ENCODE results near the gene ACADSB.

ACADSB gene

GRCh38 chr10:122986335-122986734 lies 22.5 kb upstream of the ACADSB start:
- Histone ChIP-seq H3K56ac (ENCODE audit: low read length) (no peak overlapping the region), H3K4ac (ENCODE audit: low read depth, low read length) (no peak overlapping the region), H3K18ac (ENCODE audit: low read length) (no peak overlapping the region), H3K79me1 (ENCODE audit: low read length) (no peaks in the 10 kb centered on the region), H3K23ac (ENCODE audit: low read length) (no peak overlapping the region), H2BK5ac (ENCODE audit: low read length) (no peak overlapping the region), H3K4me3 (ENCODE audit: low read length) (no peak overlapping the region), H4K8ac (ENCODE audit: low read depth, low read length) (no peak overlapping the region), H4K5ac (ENCODE audit: low read length) (no peak overlapping the region), H2BK15ac (replicated peaks; ENCODE audit: low read depth) (no peak overlapping the region), H3K36me3 (ENCODE audit: control insufficient read depth, insufficient read depth, low read length) (no peaks in the 10 kb centered on the region), H2BK120ac (ENCODE audit: low read depth, low read length) (no peak overlapping the region), H3K4me1 (ENCODE audit: control insufficient read depth, low read depth, low read length) (no peaks in the 10 kb centered on the region), H3K27me3 (ENCODE audit: insufficient read depth, low read length, poor library complexity) (no peaks in the 10 kb centered on the region), H3K79me2 (ENCODE audit: control insufficient read depth, insufficient read depth, low read length) (no peaks in the 10 kb centered on the region), H2AK5ac (ENCODE audit: low read length) (no peak overlapping the region), H3K4me2 (ENCODE audit: low read length) (no peak overlapping the region), H3K9ac (ENCODE audit: low read length) (no peak overlapping the region), H3K27ac (ENCODE audit: low read depth, low read length) (no peak overlapping the region)
- 100% methylated on average over 3 of the region's 6 CpGs for WGBS (ENCODE audit: extremely low coverage, insufficient coverage, low lambda C conversion rate)
- DNase-seq: no peak

- H2BK15ac ChIP-seq (replicated peaks; ENCODE audit: low read depth): no peak overlapping the region
- H3K27me3 ChIP-seq (ENCODE audit: insufficient read depth, low read length, poor library complexity): no peaks in the 10 kb centered on the region
- H3K79me2 ChIP-seq (ENCODE audit: control insufficient read depth, insufficient read depth, low read length): no peaks in the 10 kb centered on the region
- no peaks in the 10 kb centered on the region for H3K36me3 ChIP-seq (ENCODE audit: control insufficient read depth, insufficient read depth, low read length)
- H3K79me1 ChIP-seq (ENCODE audit: low read length): no peaks in the 10 kb centered on the region
- H3K4me3 ChIP-seq (ENCODE audit: low read length): no peak overlapping the region
- H3K4me1 ChIP-seq (ENCODE audit: control insufficient read depth, low read depth, low read length): no peaks in the 10 kb centered on the region
- no peak for DNase-seq
- H2BK120ac ChIP-seq (ENCODE audit: low read depth, low read length): no peak overlapping the region
- no peak overlapping the region for H3K9ac ChIP-seq (ENCODE audit: low read length)
- H2AK5ac ChIP-seq (ENCODE audit: low read length): no peak overlapping the region
- H3K56ac ChIP-seq (ENCODE audit: low read length): no peak overlapping the region
- H3K18ac ChIP-seq (ENCODE audit: low read length): no peak overlapping the region
- H3K4me2 ChIP-seq (ENCODE audit: low read length): no peak overlapping the region
- H4K5ac ChIP-seq (ENCODE audit: low read length): no peak overlapping the region
- H3K23ac ChIP-seq (ENCODE audit: low read length): no peak overlapping the region
- no peak overlapping the region for H2BK5ac ChIP-seq (ENCODE audit: low read length)
- no peak overlapping the region for H3K27ac ChIP-seq (ENCODE audit: low read depth, low read length)
- no peak overlapping the region for H3K4ac ChIP-seq (ENCODE audit: low read depth, low read length)
- H4K8ac ChIP-seq (ENCODE audit: low read depth, low read length): no peak overlapping the region
- WGBS (ENCODE audit: extremely low coverage, insufficient coverage, low lambda C conversion rate): no CpG with 5 or more reads among the region's 2 CpGs
Observed at GRCh38 chr10:122988501-122988900, 20.3 kb upstream of the ACADSB start.

- H3K4me1 ChIP-seq (ENCODE audit: control insufficient read depth, low read depth, low read length): no peaks in the 10 kb centered on the region
- H3K27me3 ChIP-seq (ENCODE audit: insufficient read depth, low read length, poor library complexity): no peaks in the 10 kb centered on the region
- H3K4me3 ChIP-seq (ENCODE audit: low read length): no peak overlapping the region
- no peaks in the 10 kb centered on the region for H3K79me2 ChIP-seq (ENCODE audit: control insufficient read depth, insufficient read depth, low read length)
- no CpG with 5 or more reads among the region's 5 CpGs for WGBS (ENCODE audit: extremely low coverage, insufficient coverage, low lambda C conversion rate)
- no peak overlapping the region for H4K5ac ChIP-seq (ENCODE audit: low read length)
- no peak overlapping the region for H2BK120ac ChIP-seq (ENCODE audit: low read depth, low read length)
- no peak overlapping the region for H3K4ac ChIP-seq (ENCODE audit: low read depth, low read length)
- H4K8ac ChIP-seq (ENCODE audit: low read depth, low read length): no peak overlapping the region
- H3K4me2 ChIP-seq (ENCODE audit: low read length): no peak overlapping the region
- H3K79me1 ChIP-seq (ENCODE audit: low read length): peaks cover 2% of the 10 kb centered on the region
- H3K23ac ChIP-seq (ENCODE audit: low read length): no peak overlapping the region
- H3K56ac ChIP-seq (ENCODE audit: low read length): no peak overlapping the region
- DNase-seq: no peak
- H2AK5ac ChIP-seq (ENCODE audit: low read length): no peak overlapping the region
- H2BK5ac ChIP-seq (ENCODE audit: low read length): no peak overlapping the region
- no peak overlapping the region for H2BK15ac ChIP-seq (replicated peaks; ENCODE audit: low read depth)
- no peak overlapping the region for H3K9ac ChIP-seq (ENCODE audit: low read length)
- no peak overlapping the region for H3K27ac ChIP-seq (ENCODE audit: low read depth, low read length)
- H3K18ac ChIP-seq (ENCODE audit: low read length): no peak overlapping the region
- peaks cover 3% of the 10 kb centered on the region for H3K36me3 ChIP-seq (ENCODE audit: control insufficient read depth, insufficient read depth, low read length)
Observed at GRCh38 chr10:122990278-122990677, 18.5 kb upstream of the ACADSB start.

- WGBS (ENCODE audit: extremely low coverage, insufficient coverage, low lambda C conversion rate): no CpG with 5 or more reads among the region's 1 CpG
- Histone ChIP-seq H2BK120ac (ENCODE audit: low read depth, low read length) (no peak overlapping the region), H3K79me2 (ENCODE audit: control insufficient read depth, insufficient read depth, low read length) (no peaks in the 10 kb centered on the region), H3K56ac (ENCODE audit: low read length) (no peak overlapping the region), H3K4me3 (ENCODE audit: low read length) (no peak overlapping the region), H4K5ac (ENCODE audit: low read length) (no peak overlapping the region), H4K8ac (ENCODE audit: low read depth, low read length) (no peak overlapping the region), H3K36me3 (ENCODE audit: control insufficient read depth, insufficient read depth, low read length) (peaks cover 4% of the 10 kb centered on the region), H3K23ac (ENCODE audit: low read length) (no peak overlapping the region), H2BK5ac (ENCODE audit: low read length) (no peak overlapping the region), H3K4me1 (ENCODE audit: control insufficient read depth, low read depth, low read length) (no peaks in the 10 kb centered on the region), H3K4me2 (ENCODE audit: low read length) (no peak overlapping the region), H3K27ac (ENCODE audit: low read depth, low read length) (no peak overlapping the region), H2BK15ac (replicated peaks; ENCODE audit: low read depth) (no peak overlapping the region), H3K27me3 (ENCODE audit: insufficient read depth, low read length, poor library complexity) (no peaks in the 10 kb centered on the region), H3K4ac (ENCODE audit: low read depth, low read length) (no peak overlapping the region), H3K79me1 (ENCODE audit: low read length) (peaks cover 2% of the 10 kb centered on the region), H3K9ac (ENCODE audit: low read length) (no peak overlapping the region), H2AK5ac (ENCODE audit: low read length) (no peak overlapping the region), H3K18ac (ENCODE audit: low read length) (no peak overlapping the region)
- no peak for DNase-seq
Observed at GRCh38 chr10:122992031-122992585, 16.7 kb upstream of the ACADSB start.

GRCh38 chr10:122993797-122994336 lies 14.9 kb upstream of the ACADSB start:
- no peak overlapping the region for H3K4me2 ChIP-seq (ENCODE audit: low read length)
- no peak overlapping the region for H3K9ac ChIP-seq (ENCODE audit: low read length)
- H2AK5ac ChIP-seq (ENCODE audit: low read length): no peak overlapping the region
- H3K27me3 ChIP-seq (ENCODE audit: insufficient read depth, low read length, poor library complexity): no peaks in the 10 kb centered on the region
- no peak overlapping the region for H2BK5ac ChIP-seq (ENCODE audit: low read length)
- no CpG with 5 or more reads among the region's 6 CpGs for WGBS (ENCODE audit: extremely low coverage, insufficient coverage, low lambda C conversion rate)
- no peaks in the 10 kb centered on the region for H3K4me1 ChIP-seq (ENCODE audit: control insufficient read depth, low read depth, low read length)
- H2BK15ac ChIP-seq (replicated peaks; ENCODE audit: low read depth): no peak overlapping the region
- H3K79me2 ChIP-seq (ENCODE audit: control insufficient read depth, insufficient read depth, low read length): no peaks in the 10 kb centered on the region
- H3K79me1 ChIP-seq (ENCODE audit: low read length): peaks cover 3% of the 10 kb centered on the region
- H3K4ac ChIP-seq (ENCODE audit: low read depth, low read length): no peak overlapping the region
- H3K27ac ChIP-seq (ENCODE audit: low read depth, low read length): no peak overlapping the region
- no peak overlapping the region for H3K18ac ChIP-seq (ENCODE audit: low read length)
- H3K23ac ChIP-seq (ENCODE audit: low read length): no peak overlapping the region
- H4K5ac ChIP-seq (ENCODE audit: low read length): no peak overlapping the region
- no peak for DNase-seq
- no peak overlapping the region for H3K56ac ChIP-seq (ENCODE audit: low read length)
- H4K8ac ChIP-seq (ENCODE audit: low read depth, low read length): no peak overlapping the region
- peaks cover 4% of the 10 kb centered on the region for H3K36me3 ChIP-seq (ENCODE audit: control insufficient read depth, insufficient read depth, low read length)
- no peak overlapping the region for H3K4me3 ChIP-seq (ENCODE audit: low read length)
- no peak overlapping the region for H2BK120ac ChIP-seq (ENCODE audit: low read depth, low read length)

GRCh38 chr10:122995936-122996335 lies 12.9 kb upstream of the ACADSB start:
- Histone ChIP-seq H4K8ac (ENCODE audit: low read depth, low read length) (no peak overlapping the region), H3K56ac (ENCODE audit: low read length) (no peak overlapping the region), H3K79me1 (ENCODE audit: low read length) (peaks cover 7% of the 10 kb centered on the region), H3K79me2 (ENCODE audit: control insufficient read depth, insufficient read depth, low read length) (peaks cover 4% of the 10 kb centered on the region), H2BK15ac (replicated peaks; ENCODE audit: low read depth) (no peak overlapping the region), H3K4ac (ENCODE audit: low read depth, low read length) (no peak overlapping the region), H3K4me1 (ENCODE audit: control insufficient read depth, low read depth, low read length) (no peaks in the 10 kb centered on the region), H2BK120ac (ENCODE audit: low read depth, low read length) (no peak overlapping the region), H3K4me3 (ENCODE audit: low read length) (no peak overlapping the region), H3K9ac (ENCODE audit: low read length) (no peak overlapping the region), H4K5ac (ENCODE audit: low read length) (no peak overlapping the region), H2BK5ac (ENCODE audit: low read length) (no peak overlapping the region), H3K27ac (ENCODE audit: low read depth, low read length) (no peak overlapping the region), H3K23ac (ENCODE audit: low read length) (no peak overlapping the region), H3K36me3 (ENCODE audit: control insufficient read depth, insufficient read depth, low read length) (peaks cover 4% of the 10 kb centered on the region), H3K27me3 (ENCODE audit: insufficient read depth, low read length, poor library complexity) (no peaks in the 10 kb centered on the region), H3K4me2 (ENCODE audit: low read length) (no peak overlapping the region), H3K18ac (ENCODE audit: low read length) (no peak overlapping the region), H2AK5ac (ENCODE audit: low read length) (no peak overlapping the region)
- no CpG with 5 or more reads among the region's 4 CpGs for WGBS (ENCODE audit: extremely low coverage, insufficient coverage, low lambda C conversion rate)
- no peak for DNase-seq
